ENCODE measurements around the gene ACVRL1. TPM values are rescaled to one million over a fixed set of nuclear protein-coding genes. Genes with fewer than 3 reads are reported as not detected.

Gene ACVRL1
- total and polyA plus RNA-seq, 4 donors = 3.1 to 7.9 (median 6.1) TPM

DNA sequence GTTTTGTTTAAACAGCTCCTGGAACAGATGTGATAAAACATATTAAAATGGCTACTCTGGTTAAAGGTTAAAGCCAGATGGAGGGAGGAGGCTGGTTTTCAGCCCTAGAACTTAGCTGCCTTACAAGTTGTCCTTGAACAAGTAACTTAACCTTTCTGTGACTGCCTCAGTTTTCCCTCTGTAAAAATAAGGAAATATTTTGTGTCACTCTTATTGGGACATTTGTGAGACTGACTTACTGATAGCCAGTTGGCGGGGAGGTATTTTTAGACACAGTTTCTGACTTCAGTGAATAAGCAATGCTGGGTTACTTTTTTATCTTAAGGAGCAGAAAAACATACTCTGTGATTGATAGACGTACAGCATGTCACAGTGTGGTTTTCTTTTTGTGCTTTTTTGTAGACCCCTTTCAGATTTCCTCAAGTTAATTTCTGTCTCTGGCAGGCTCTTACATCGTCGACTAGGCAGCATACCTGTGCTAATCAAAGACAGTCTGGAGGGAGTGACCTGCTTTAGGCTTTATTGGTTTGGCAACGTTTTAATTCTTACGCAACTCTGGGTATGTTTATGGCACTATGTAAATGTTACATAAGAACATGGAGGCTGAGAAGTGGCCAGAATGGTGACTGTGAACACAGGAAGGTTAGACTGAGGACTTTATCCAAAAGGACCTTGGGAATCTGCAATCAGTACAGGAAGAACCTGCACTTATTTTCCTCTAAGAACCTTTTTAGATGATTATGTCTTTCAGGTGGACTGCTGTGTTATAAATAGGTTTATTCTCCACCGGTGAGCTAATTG lies 47.5 kb downstream of the ACVRL1 start:
- H3K4me1 ChIP-seq (ENCODE audit: control insufficient read depth in 4 of 4, insufficient read depth in 4 of 4, low read length in 3 of 4) = peaks cover 4 to 56% (median 40%) of the 10 kb centered on the region in 4 donors
- H3K27me3 ChIP-seq (ENCODE audit: control insufficient read depth in 4 of 4, insufficient read depth in 4 of 4, low read length in 3 of 4) = no peaks in the 10 kb centered on the region
- no peak for DNase-seq (ENCODE audit: low spot score)
- WGBS = 25% methylated on average over 7 of the region's 7 CpGs
- H3K4me3 ChIP-seq (ENCODE audit: low read depth in 1 of 3, low read length in 3 of 3) = peak overlapping the region in 2 of 3 donors; percentile 11 to 95
- H3K9ac ChIP-seq (ENCODE audit: low read depth in 1 of 2, low read length in 2 of 2) = peak overlapping the region; percentile 16 to 19
- peak overlapping the region; percentile 67 to 71 for H3K27ac ChIP-seq (ENCODE audit: low read depth in 1 of 2, low read length in 2 of 2)
- H3K36me3 ChIP-seq (ENCODE audit: control insufficient read depth in 4 of 4, insufficient read depth in 3 of 4, low read depth in 1 of 4, low read length in 3 of 4) = no peaks in the 10 kb centered on the region
- H3K9me3 ChIP-seq (ENCODE audit: control insufficient read depth in 4 of 4, low read length in 3 of 4) = no peaks in the 10 kb centered on the region
- TF ChIP-seq RXRA (IDR thresholded peaks at IDR 0.05) (peak in 1 of 2 donors; percentile 61), TAF1 (conservative IDR thresholded peaks at IDR 0.05) (no peak), JUND (IDR thresholded peaks at IDR 0.05) (peak; percentile 15 to 25), EGR1 (IDR thresholded peaks at IDR 0.05; ENCODE audit: low read depth in 2 of 2) (no peak), NR2F2 (IDR thresholded peaks at IDR 0.05) (no peak), FOXA2 (IDR thresholded peaks at IDR 0.05) (peak; percentile 31), HNF4A (conservative IDR thresholded peaks at IDR 0.05) (peak; percentile 19 to 64), SP1 (IDR thresholded peaks at IDR 0.05) (peak; percentile 3), YY1 (IDR thresholded peaks at IDR 0.05) (peak; percentile 87)
- TF ChIP-seq, protein P1, sequence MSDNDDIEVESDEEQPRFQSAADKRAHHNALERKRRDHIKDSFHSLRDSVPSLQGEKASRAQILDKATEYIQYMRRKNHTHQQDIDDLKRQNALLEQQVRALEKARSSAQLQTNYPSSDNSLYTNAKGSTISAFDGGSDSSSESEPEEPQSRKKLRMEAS (IDR thresholded peaks at IDR 0.05) = peak; percentile 44
- TF ChIP-seq, protein P2, sequence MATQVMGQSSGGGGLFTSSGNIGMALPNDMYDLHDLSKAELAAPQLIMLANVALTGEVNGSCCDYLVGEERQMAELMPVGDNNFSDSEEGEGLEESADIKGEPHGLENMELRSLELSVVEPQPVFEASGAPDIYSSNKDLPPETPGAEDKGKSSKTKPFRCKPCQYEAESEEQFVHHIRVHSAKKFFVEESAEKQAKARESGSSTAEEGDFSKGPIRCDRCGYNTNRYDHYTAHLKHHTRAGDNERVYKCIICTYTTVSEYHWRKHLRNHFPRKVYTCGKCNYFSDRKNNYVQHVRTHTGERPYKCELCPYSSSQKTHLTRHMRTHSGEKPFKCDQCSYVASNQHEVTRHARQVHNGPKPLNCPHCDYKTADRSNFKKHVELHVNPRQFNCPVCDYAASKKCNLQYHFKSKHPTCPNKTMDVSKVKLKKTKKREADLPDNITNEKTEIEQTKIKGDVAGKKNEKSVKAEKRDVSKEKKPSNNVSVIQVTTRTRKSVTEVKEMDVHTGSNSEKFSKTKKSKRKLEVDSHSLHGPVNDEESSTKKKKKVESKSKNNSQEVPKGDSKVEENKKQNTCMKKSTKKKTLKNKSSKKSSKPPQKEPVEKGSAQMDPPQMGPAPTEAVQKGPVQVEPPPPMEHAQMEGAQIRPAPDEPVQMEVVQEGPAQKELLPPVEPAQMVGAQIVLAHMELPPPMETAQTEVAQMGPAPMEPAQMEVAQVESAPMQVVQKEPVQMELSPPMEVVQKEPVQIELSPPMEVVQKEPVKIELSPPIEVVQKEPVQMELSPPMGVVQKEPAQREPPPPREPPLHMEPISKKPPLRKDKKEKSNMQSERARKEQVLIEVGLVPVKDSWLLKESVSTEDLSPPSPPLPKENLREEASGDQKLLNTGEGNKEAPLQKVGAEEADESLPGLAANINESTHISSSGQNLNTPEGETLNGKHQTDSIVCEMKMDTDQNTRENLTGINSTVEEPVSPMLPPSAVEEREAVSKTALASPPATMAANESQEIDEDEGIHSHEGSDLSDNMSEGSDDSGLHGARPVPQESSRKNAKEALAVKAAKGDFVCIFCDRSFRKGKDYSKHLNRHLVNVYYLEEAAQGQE (IDR thresholded peaks at IDR 0.05) = no peak
- TF ChIP-seq, protein P3, sequence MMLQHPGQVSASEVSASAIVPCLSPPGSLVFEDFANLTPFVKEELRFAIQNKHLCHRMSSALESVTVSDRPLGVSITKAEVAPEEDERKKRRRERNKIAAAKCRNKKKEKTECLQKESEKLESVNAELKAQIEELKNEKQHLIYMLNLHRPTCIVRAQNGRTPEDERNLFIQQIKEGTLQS (IDR thresholded peaks at IDR 0.05) = peak; percentile 7
- TF ChIP-seq, protein P4, sequence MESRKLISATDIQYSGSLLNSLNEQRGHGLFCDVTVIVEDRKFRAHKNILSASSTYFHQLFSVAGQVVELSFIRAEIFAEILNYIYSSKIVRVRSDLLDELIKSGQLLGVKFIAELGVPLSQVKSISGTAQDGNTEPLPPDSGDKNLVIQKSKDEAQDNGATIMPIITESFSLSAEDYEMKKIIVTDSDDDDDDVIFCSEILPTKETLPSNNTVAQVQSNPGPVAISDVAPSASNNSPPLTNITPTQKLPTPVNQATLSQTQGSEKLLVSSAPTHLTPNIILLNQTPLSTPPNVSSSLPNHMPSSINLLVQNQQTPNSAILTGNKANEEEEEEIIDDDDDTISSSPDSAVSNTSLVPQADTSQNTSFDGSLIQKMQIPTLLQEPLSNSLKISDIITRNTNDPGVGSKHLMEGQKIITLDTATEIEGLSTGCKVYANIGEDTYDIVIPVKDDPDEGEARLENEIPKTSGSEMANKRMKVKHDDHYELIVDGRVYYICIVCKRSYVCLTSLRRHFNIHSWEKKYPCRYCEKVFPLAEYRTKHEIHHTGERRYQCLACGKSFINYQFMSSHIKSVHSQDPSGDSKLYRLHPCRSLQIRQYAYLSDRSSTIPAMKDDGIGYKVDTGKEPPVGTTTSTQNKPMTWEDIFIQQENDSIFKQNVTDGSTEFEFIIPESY (IDR thresholded peaks at IDR 0.05) = peak; percentile 15
- TF ChIP-seq, protein P5, sequence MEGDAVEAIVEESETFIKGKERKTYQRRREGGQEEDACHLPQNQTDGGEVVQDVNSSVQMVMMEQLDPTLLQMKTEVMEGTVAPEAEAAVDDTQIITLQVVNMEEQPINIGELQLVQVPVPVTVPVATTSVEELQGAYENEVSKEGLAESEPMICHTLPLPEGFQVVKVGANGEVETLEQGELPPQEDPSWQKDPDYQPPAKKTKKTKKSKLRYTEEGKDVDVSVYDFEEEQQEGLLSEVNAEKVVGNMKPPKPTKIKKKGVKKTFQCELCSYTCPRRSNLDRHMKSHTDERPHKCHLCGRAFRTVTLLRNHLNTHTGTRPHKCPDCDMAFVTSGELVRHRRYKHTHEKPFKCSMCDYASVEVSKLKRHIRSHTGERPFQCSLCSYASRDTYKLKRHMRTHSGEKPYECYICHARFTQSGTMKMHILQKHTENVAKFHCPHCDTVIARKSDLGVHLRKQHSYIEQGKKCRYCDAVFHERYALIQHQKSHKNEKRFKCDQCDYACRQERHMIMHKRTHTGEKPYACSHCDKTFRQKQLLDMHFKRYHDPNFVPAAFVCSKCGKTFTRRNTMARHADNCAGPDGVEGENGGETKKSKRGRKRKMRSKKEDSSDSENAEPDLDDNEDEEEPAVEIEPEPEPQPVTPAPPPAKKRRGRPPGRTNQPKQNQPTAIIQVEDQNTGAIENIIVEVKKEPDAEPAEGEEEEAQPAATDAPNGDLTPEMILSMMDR (IDR thresholded peaks at IDR 0.05; ENCODE audit: low read depth, low read length, missing input control) = no peak

Measured in liver (tissue), 9 donors.